HG03135 (cell line): ENCODE measurements around the gene ATG14.
"Not testable (repeated sequence)": the region's sequence is repeated elsewhere in the genome, so short reads cannot be mapped to it uniquely, and the experiment has no call there.

Source experiments
- ATAC-seq: cut with Tn5 transposase; IDR thresholded peaks from one replicate; pipeline ENCODE4 v1.9.1; 2021; ENCODE audit warnings: mild to moderate bottlenecking, moderate library complexity; ENCODE audit not compliant: unreplicated experiment

The ATG14 gene

DNA sequence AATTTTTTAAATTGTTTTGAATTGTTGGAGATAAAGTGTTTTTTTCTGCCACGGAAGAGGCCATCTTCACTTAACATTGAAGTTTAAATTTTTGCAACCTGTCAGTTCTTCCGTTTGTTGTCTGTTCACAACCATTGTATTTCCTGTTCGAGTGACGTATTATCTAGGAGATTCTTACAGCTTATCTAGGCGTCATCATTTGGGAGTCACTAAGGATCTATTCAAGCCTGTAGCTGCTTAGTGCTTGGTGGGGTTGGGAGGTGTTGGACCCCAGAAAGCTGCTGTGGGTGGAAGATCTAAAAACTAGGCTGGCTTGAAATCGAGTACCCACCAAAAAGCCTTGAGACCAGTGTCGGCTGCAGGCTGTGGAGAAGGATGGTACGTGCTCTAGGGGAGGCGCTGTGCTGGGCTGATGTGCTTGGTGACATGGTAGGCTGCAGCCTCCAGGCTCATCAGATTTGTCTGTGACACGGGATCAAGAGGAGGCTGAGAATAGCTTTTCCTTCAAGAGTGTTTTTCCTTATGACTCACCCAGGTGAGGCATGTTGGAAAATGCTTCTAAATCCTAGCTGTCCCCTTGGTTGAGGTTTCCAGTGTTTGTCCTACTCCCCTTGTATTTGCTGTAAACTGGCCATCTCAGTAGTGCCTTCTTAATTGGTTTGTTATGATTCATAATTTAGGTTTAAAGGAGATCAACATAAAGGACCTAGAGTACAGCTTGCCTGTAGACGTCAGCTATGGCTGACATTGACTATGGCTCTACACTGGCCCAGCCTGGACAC, 57.8 kb downstream of the ATG14 start:
- ATAC-seq = no peak

DNA sequence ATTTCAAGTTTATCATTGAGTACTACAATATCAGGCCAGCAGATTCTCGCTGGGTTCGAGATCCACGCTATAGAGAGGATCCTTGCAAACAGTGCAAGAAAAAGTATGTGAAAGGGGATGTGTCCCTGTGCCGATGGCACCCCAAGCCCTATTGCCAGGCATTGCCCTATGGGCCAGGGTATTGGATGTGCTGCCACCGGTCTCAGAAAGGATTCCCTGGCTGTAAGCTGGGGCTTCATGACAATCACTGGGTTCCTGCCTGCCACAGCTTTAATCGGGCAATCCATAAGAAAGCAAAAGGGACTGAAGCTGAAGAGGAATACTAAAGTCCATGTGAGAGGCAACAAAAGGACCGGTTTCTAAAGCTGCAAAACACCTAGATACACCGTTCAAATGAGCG, 59.4 kb downstream of the ATG14 start:
- no peak for ATAC-seq

DNA sequence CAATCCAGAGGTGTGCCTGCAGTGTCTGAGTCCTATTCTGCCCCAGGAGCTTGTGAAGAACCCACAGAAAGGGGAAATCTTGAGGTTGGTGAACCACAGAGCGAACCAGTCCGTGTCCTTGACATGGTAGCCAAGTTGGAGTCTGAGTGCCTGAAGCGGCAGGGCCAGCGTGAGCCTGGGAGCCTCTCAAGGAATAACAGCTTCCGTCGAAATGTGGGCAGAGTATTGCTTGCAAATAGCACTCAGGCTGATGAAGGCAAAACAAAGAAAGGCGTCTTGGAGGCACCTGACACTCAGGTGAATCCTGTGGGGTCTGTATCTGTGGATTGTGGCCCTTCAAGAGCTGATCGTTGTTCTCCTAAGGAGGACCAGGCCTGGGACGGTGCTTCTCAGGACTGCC, 60.5 kb downstream of the ATG14 start:
- no peak for ATAC-seq

DNA sequence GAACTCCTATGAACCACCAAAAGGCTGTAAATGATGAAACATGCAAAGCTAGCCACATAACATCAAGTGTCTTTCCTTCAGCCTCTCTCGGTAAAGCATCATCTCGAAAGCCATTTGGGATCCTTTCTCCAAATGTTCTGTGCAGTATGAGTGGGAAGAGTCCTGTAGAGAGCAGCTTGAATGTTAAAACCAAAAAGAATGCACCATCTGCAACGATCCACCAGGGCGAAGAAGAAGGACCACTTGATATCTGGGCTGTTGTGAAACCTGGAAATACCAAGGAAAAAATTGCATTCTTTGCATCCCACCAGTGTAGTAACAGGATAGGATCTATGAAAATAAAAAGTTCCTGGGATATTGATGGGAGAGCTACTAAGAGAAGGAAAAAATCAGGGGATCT, 61.2 kb downstream of the ATG14 start:
- no peak for ATAC-seq

DNA sequence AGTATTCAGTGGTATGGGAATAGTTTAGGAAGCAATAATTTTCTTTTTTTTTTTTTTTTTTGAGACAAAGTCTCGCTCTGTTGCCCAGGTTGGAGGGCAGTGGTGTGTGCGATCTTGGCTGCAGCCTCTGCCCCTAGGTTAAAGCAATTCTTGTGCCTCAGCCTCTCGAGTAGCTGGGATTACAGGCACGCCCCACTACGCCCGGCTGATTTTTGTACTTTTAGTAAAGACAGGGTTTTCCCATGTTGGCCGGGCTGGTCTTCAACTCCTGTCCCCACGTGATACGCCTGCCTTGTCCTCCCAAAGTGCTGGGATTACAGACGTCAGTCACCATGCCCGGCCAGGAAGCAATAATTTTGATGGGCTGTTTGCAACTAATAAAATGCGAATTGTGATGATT, 62.1 kb downstream of the ATG14 start:
- ATAC-seq = no peak

DNA sequence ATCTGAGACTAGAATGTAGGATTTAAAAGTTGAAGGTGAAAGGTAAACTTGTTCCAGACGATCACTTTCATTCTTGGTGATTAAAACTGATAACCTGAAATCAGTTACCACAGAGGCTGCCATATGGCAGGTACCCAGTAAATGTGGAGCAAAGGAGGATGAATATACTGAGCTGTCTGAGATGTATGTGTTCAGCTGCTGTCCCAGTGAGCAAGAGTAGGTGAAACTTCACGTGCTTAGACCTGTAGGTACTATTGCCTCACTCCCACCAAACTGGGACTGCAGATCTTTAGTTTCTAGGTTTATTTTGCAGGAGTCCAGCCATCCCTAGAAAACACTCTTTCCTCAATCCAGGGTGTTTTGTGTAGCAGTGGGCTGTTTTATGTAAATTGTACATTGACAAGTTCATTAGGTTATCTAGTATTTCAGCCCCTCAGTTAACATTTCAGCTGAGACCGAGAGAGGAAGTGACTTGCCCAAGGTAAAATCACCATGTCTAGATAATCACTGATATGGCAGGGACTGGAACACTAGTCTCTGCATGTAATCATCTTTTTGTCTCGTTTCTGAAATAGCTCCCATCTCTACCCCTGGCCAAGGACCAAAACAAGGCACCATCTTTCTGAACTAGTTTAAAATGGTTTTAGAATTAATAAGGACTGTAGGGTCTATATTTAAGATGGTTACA, 62.7 kb downstream of the ATG14 start:
- no peak for ATAC-seq

DNA sequence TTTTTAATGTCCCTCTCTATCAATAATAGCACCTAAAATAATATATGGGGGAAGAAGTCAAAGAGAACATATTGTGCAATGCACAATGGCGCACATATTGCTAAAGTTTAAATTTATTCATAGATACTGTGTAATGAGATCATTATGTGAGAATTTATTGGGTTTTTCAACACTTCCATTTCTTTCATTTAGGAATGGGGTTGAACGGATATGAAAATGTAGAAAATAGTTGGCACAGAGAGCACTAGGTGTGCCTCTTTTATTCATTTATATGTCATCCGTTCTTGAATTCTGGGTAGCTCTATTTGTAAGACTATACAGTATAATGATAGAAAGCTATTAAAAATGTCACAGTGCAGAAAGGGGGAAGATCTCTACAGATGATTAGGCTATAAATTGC, 63.9 kb downstream of the ATG14 start:
- ATAC-seq = no peak

DNA sequence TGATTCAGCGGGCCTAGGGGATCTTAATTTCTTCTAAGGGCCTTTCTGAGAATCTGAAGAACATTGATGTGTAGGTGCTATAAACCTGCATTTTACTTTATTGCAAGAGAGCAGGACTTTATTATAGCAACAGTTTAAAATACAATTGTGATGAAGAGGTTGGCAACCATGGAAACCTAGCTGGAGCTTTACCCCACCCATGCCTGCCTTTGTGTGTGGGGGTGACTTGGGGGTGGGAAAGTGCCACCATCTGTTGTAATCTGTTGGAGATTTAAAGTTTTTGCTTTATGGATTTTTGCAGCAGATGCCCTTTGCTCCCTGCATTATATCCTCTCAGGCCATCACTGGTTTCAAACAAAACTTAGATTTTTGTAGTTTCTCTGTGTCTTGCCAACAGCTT, 64.6 kb downstream of the ATG14 start:
- no peak for ATAC-seq

DNA sequence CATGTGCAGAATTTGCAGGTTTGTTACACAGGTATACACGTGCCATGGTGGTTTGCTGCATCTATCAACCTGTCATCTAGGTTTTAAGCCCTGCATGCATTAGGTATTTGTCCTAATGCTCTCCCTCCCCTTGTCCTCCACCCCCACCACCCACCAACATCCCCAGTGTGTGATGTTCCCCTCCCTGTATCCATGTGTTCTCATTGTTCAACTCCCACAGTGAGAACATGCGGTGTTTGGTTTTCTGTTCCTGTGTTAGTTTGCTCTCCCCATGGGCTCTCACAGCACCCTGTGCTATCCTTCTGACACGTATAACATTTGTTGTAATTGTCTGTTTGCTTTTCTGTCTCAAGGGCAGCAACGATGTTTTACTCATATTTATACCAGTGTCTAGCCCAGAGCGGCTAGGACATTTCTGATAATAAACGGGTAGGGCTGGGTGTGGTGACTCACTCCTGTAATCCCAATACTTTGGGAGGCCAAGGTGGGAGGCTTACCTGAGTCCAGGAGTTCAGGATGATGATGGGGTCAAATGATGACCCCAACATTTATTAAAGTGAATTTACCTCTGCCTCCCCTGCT, 67.0 kb downstream of the ATG14 start:
- ATAC-seq = not testable (repeated sequence)

DNA sequence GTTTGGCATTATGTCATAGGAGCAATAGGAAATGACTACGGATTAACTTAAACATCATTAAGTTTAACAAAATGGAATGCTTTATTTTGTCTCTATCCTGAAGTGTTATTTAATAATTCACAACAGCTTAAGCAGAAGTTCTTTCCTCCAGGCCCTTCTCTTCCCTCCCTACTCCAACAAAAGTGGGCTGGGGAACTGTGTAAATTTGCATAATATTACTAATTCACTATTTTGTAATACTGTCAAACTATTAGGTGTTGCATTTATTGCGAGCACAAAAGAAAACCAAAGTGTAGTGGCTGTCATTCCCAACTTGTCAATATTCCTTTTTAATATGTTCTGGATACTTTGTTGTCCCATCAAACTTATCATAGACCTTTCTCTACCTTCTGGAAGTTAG, 69.8 kb downstream of the ATG14 start:
- no peak for ATAC-seq

DNA sequence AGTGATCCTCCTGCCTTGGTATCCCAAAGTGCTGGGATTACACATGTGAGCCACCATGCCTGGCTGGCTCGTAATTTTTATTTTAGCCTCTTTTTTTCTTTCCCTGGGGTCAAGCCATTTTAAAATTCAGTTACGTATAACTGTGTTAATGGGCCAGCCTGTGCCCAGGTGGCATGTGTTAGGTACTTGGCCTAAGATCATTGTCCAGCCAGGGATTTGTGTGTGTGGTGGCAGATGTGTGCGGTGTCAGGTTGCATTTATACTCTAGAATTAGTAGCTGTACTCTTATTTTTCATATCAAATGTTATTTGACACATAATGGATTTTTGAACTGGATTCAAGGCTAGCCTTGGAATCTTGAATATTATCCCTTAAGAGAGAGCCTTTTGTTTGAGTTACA, 71.1 kb downstream of the ATG14 start:
- no peak for ATAC-seq

DNA sequence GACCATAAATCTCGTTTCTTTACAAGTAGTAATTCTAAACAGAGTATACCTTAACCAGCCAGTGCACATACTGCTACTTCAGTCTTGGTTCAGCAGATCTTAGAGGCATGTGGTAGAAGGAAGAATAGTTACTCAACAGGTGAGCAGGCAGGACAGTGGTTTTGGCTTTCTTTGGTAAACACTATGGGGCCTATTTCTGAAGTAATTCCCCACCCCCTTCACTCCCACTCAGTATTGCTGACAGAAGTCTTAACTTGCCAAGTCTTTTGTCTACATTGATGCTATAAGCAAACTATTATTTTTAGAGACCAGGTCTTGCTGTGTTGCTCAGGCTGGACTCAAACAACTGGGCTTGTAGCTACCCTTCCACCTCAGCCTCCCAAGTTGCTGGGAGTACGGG, 71.9 kb downstream of the ATG14 start:
- ATAC-seq = peak; percentile 75

DNA sequence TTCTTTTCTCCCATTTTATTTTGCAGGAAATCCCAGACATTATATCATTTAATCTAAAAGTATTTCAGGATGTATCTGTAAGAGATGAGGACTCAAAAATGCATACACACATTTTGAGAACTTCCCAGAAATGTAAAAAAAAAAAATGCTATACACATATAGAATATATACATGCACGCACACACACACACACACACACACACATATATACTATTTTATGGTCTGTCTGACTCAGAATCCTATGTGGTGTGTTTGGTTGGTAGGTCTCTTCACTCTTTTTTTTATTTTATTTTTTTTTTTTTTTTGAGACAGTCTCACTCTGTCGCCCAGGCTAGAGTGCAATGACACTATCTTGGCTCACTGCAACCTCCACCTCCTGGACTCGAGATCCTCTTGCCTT, 74.9 kb downstream of the ATG14 start:
- ATAC-seq = no peak

DNA sequence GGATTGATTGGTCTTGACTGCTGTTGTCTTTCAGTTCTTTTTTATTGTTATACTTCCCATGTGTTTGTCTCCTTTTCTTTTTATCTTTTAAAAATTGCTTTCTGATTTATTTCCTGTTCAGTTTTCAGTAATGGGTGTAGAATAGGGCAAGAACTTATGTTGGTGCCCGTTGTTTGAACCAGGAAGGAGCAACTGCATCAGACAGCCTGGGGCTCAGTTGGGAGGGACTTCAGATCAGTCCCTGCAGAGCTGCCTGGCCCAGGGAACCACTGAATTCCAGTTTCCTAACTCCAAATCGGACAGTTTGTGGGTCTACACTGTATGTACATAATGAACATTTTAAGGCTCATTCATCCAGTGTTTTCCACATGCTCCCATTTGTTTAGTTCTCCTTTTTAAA, 75.5 kb downstream of the ATG14 start:
- no peak for ATAC-seq

DNA sequence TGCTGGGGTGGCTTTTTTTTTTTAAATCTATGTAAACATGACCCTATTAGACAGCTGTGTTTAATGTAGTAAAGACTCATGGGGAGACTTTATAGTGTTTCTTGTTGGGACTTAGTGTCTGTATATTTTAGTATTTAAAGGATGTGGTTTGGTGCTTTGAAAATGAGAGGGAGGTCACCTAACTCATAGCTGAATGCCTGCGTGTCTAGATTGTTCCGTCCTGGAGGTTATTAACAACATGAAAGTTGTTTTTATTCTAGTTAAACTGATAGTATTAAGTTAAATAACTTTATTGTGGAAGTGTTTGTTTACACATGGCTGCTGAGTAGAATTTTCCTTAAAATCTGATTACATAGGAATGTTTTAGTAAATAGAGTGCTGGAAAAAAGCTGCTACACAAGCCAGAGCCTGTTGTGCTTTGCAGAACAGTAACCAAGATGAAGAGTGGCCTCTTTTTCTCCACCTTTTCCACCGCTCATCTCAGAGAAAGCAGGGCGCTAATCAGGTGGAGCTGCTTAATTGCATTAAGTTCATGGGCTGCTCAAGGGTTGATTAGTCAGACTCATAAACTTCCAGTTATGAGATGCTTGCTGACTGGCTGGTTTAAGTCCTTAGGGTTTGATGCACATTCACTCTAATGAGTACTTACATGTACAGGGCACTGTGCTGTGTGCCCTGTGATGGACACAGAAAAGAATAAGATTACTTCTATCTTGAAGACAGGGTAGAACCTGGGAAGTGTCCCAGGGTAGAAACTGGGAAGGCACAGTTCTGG, 77.7 kb downstream of the ATG14 start:
- ATAC-seq = peak; percentile 57

DNA sequence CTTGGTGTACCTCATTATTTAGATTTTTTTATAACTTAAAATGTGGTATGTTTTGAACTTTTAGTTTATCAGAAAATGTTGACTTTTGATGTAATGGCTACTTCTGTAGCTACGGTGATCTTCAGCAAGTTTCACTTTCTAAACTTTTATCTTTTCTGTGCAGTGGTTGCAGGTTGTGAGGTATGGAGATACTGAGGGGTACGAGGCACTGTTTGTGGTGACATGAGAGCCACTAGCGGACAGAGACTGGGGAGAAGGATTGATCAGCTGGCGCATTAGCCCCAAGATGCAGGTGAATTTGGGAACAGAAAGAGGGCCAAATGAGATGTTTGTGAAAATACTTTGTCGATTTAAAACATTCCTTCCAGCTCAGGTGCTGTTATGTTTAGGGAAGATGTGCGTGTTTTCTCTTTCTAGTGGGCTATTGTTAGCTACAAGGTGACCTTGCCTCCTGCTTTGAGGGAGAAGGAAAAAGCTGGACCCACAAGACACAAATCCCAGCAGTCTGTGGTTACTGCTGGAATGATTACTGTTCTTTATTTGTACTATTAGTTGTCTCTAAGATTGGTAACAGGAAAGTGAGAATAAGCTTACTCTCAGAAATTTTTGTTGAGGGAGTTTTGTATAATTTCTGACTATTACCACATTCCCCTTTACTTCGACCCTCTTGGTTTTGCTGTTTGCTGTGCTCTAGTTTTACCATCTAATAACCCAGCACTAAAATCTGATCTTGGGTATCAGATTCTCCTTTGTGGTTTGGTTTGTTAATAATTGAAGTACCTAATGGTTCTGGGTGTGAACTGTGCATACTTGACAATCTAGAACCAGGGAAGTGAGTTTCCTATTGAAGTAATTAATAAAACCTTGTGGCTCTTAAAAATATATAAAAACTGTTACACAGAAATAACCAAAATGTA, 78.7 kb downstream of the ATG14 start:
- ATAC-seq = peak; percentile 57

DNA sequence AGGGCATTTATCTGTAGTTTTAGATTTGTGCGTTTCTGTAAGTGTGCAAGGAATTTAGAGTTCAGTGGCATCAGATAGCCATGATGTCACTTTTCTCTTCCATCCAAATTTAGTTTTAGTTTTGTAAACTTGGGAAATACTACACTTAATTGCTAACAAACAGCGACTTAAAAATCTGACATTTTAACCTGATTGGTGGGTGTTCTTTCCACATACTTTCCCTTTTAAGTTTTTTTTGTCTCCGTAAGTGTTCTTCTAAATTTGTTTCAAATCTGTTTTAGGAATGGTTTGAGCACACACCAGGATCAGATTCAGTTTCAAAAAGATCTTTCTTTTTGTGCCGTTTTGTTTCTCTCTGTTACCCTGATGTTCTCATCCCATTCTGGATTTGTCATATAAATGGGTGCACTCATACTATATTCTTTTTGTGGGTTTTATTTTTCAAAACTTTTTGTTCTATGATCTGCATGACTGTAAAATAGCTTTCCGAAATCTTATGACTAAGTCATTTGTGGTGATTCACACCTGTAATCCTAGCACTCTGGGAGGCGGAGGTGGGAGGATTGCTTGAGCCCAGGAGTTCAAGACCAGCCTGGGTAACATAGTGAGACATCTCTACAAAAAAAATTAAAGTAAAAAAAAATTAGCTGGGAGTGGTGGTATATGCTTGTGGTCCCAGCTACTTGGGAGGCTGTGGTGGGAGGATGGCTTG, 81.5 kb downstream of the ATG14 start:
- ATAC-seq = no peak

DNA sequence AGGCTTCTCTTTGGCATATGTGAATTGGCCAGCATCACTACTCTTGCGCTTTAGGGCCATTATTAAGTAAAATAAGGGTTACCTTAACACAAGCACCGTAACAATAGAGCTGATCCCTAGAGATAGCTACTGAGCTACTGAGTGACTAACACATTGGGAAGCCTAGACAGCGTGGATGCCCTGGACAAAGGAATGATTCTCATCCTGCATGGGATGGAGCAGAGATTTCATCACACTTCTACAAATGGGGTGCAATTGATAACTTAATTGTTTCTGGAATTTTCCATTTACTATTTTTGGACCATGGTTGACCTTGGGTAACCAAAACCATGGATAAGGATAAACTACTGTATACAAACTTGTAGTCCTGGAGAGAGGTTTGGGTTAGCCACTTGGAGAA, 83.3 kb downstream of the ATG14 start:
- no peak for ATAC-seq

DNA sequence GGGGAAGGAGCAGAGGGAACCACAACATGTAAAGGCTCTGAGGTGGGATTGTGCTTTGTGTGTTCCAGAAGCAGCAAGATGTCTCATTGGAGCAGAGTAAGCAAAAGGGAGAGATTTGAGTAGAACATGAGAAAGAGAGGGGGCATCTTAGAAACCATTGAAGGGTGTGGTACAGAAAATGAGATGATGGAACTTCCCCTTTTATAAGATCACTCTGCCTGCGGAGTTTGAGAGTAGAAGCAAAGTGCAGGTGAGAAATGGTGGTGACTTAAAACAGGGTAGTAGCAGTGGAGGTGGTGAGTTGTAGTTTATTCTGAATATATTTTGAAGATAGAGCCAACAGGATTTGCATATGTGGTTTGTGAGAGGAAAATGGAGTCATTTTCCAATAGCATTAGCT, 84.5 kb downstream of the ATG14 start:
- peak; percentile 56 for ATAC-seq

DNA sequence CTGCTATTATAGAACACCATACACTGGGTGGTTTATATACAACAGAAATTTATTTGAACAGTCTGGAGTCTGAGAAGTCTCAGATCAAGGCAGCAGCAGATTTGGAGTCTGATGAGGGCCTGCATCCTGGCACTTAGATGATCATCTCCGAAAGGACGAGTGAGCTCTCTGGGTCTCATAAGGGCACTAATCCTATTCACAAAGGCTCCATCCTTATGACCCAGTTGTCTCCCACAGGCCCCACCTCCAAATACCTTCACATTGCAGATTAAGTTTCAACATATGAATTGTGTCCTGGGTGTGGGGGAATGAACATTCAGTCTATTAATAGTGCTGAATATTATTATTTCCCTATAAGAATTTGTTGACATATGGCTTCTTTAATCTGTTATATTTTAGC, 86.8 kb downstream of the ATG14 start:
- no peak for ATAC-seq
